GM21360 (cell line): ENCODE data around the gene TRPC1.

Source experiments
- ATAC-seq: cut with Tn5 transposase; IDR thresholded peaks from one replicate; pipeline ENCODE4 v1.9.1; 2021; ENCODE audit warnings: mild to moderate bottlenecking, moderate library complexity; ENCODE audit not compliant: unreplicated experiment

TRPC1 gene

DNA sequence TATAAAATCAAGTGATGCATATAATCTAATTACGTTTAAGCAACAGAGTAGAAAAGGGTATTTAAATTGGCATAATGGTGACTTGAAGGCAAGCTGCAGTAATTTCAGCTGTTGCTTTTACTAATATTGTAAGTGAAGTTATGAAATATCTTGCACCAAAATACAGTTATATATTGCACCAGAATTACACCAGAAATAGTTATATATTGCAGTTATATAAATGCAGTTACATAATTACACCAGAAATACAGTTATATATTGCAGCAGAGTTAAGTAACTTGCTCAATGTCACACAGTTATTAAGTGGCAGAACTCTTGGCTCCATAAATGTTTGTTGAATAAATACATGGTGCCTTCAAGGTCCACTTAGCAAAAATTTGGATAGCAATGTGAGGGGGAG, 113.7 kb downstream of the TRPC1 start:
- ATAC-seq: no peak

DNA sequence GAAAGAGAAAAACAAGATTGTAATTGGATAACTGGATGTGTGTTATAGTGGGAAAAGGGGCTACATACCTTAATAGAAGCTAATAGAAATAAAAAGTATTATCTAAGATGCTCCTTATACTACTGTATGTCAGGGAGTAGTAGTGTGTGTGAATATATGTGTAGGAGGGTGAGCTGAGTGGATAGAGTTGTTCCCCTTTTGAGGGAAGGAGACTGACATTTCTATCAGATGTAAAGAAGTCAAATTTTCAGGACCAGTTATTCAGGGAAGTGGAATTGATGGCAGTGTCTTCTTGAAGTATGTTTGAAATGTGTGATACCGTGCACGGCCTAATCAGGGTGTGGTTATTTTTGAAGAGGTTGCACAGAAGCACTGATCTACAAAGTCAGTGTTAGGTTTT, 116.0 kb downstream of the TRPC1 start:
- ATAC-seq: no peak

DNA sequence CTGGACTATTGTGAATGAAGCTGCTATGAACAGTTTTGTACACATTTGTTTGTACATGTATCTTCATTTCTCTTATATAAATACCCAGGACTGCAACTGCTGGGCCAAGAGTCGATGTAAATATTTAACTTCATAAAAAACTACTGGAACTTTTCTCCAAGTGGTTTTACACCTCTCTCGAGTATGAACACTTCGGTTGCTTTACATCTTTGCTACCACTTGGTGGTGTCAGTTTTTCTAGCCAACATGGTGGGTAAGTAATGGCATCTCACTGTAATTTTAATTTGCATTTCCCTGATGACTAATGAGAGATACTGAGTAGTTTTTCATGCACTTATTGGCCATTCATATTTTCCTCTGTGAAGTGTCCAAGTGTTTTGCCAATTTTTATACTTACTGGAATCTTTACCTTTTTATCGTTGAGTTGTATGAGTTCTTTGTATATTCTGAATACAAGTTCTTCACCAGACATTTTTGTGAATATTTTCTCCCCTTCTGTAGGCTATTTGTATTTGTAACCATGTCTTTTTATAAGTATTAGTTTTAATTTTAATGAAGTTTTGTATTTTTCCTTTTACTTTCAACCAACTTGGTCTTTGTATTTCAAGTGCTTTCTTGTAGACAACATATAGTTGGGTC, 120.6 kb downstream of the TRPC1 start:
- no peak for ATAC-seq

DNA sequence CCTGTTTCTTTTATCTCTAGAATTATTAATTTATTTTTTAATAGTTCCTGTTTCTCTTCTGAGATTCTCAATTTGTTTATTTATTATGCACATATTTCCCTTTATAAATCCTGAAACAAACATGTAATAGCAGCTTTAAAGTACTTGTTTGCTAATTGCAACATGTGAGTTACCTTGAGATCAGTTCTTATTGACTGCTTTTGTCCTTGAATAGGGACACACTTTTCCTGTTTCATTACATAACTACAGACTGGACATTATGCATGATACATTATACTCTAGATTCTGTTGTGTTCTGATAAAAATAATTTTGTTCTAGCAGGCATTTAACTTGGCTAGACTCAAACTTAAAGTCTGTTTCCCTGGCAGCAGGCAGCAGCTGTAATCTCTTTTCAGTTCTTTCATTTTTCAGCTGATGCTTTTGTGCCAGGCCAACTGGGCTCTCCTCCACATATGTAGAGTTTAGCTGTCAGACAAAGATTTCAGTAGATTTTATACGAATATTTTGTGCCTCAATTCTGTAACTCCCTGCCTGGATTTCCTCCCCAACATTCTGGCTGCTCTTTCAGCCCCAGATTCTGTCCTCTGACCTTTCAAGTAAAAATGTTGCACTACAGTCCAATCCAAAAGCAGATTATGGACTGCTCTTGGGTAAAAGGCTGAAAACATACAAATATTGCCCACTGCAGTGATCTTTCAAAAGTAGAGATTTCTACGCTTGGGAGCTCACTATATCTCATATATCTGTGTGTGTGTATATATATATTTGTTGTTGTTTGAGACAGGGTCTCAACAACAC, 123.1 kb downstream of the TRPC1 start:
- ATAC-seq: no peak

DNA sequence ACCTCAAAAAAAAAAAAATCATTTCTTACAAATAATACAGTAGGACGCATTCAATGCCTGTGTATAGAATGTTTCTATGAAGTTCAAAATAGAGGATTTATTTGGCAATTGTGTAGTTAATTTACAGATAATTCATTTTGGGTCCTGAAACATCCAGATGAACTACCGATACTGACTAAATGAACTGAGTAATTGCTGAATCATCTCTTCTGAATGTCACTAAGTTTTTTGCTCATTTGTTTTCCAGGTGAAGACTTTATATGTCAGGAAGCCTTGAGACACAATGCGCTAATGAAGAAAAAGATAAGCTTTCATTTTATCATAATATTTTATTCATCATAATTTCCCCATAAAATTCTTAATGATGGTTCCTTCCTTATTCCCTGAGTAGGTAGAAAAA, 125.3 kb downstream of the TRPC1 start:
- no peak for ATAC-seq

DNA sequence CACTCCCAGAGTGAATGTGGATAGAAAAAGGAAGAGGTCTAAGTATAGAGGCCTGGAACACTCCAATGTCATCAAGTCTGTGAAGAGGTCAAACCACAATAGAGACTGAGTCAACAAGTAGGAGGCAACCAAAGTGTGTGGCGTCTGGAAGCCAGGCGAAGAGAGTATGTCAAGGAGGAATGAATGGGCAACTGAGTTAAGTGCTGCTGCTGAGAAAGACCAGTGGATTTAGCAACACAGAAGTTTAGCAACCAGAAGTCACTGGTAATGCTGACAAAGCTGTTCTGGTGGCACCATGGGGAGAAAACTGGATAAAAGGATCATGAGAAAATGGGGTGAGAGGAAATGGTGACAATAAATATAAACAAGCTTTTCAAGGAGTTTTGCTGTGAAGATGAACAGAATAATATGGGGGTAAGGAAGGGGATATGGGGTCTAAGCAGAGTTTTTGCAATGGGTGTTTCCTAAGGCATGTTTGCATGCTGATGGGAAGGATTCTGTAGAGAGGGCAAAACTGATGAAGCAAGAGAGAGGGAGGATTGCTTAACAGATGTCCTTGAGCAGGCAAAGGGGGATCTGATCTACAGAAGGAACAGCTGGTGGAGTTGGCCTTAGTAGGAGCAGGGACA, 126.7 kb downstream of the TRPC1 start:
- ATAC-seq: no peak

DNA sequence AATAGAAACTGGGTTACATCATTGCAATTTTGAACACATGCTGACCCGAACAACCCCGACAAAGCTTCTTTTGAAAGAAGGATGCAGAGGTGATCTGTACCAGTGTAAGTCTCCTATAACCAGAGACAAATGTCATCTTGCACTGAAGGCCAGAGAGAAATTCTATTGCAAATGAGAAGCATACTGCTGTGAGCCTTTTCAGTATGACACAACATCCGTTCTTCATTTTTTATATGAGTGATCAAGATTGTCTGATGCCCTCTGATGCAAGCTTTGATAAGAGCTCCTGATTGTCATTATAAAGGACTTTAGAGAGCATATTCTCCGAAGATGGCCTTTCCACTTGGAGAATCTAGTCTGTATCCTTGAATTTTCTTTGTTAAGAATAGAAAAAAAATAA, 128.2 kb downstream of the TRPC1 start:
- ATAC-seq: no peak

DNA sequence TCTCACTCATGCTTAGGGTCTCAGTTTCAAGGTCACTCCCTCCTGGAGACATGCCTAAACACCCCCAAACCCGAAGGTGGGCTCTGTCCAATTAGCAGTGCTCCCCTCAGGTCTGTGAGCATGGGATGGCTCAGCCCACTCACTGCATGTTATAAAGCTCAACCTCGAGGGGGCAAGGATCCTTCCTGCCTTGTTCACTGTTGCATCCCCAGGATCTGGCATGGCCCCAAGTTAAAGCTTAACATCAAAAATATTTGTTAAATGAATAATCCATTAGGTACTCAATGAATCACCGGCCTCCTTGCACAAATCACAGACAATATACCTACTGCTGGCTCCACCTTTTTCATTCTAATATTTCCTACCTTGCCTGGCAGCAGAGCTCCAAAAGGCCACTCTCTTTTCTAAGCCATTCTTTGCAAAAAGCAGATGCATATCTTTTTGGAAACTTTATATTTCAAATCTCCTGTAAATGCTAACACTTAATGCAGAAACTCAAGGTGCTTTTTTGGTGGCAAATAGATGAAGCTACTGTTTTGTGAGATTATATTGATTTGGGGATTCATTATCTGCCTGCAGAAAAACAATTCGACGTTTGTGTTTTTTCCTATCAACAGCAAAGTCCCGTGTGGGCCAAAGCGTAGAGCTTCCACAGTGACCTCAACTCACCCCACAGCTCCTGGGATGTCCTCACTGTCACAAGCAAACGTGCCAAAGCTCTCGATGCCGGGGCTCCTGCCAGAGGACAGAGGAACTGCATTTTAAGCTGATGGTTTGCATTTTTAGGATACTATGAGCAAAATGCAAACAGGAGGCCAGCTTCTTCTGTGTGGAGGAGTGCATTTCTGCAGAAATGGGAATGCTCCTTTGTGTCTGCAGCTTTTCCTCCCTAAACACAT, 129.7 kb downstream of the TRPC1 start:
- ATAC-seq: no peak

DNA sequence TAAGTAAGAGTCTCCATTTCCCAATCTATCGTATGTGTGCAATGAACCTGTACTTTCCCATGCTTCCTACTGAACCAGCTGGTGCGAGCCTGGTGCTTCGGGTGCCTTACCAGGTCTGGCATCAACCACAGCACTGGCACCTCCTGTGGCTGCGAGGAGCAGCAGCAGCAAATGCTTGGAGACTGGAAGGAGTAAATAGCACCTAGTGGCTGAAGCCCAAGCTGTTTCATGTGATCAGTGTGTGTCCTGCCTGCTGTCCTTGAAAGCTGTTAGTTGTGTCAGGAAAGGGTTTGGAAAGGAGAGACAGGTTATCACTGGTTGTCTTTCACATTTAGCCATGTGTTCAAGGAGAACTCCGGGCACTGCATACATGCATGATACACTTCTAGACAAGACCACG, 133.2 kb downstream of the TRPC1 start:
- ATAC-seq: no peak
